Effector memory CD4-positive, alpha-beta T cell (primary cell): ENCODE results near the gene ANXA7.

Experiments
- DNase-seq, 3 donors: peaks; one replicate each; pipeline ENCODE4 v3.0.0-alpha.2; 2020
- H3K27ac ChIP-seq: 2 replicates; pipeline ENCODE4 v1.7.0; 2013; ENCODE audit warnings: mild to moderate bottlenecking, low read length, moderate library complexity; ENCODE audit not compliant: insufficient read depth, poor library complexity, severe bottlenecking
- H3K27me3 ChIP-seq: replicated peaks from 2 replicates; pipeline ENCODE4 v1.7.0; 2013; ENCODE audit warnings: mild to moderate bottlenecking, low read length; ENCODE audit not compliant: insufficient read depth, control insufficient read depth, poor library complexity, severe bottlenecking
- H3K36me3 ChIP-seq: 2 replicates; pipeline ENCODE4 v1.7.0; 2013; ENCODE audit warnings: mild to moderate bottlenecking, low read length, moderate library complexity; ENCODE audit not compliant: control insufficient read depth, insufficient read depth
- H3K4me1 ChIP-seq: 2 replicates; pipeline ENCODE4 v1.7.0; 2013; ENCODE audit warnings: low read length, mild to moderate bottlenecking; ENCODE audit not compliant: control insufficient read depth, insufficient read depth, poor library complexity, severe bottlenecking
- H3K4me3 ChIP-seq: 2 replicates; pipeline ENCODE4 v1.7.0; 2013; ENCODE audit warnings: low read length, low read depth, mild to moderate bottlenecking; ENCODE audit not compliant: insufficient read depth, poor library complexity, severe bottlenecking
- H3K9me3 ChIP-seq: 2 replicates; pipeline ENCODE4 v1.7.0; 2013; ENCODE audit warnings: mild to moderate bottlenecking, low read length, moderate library complexity; ENCODE audit not compliant: control insufficient read depth

ANXA7 gene

GRCh38 chr10:73439055-73439454 is 25.2 kb upstream of the ANXA7 start:
- Histone ChIP-seq H3K9me3 (no peaks in the 10 kb centered on the region), H3K36me3 (peaks cover 27% of the 10 kb centered on the region), H3K27ac (no peak overlapping the region), H3K27me3 (no peaks in the 10 kb centered on the region), H3K4me3 (no peak overlapping the region), H3K4me1 (no peaks in the 10 kb centered on the region)
- DNase-seq, result no peak

GRCh38 chr10:73433538-73433867 is 19.6 kb upstream of the ANXA7 start, which contains the start of gene MSS51:
Gene MSS51 (minus strand): TSS chr10:73433561. CDS start chr10:73428284, 5,277 bp downstream.
- Histone ChIP-seq H3K36me3 (peaks cover 18% of the 10 kb centered on the region), H3K27me3 (no peaks in the 10 kb centered on the region), H3K27ac (no peak within 1 kb of the TSS), H3K4me1 (no peaks in the 10 kb centered on the region), H3K9me3 (no peaks in the 10 kb centered on the region), H3K4me3 (no peak within 1 kb of the TSS)
- DNase-seq, result no peak

GRCh38 chr10:73432646-73433537 is 19.0 kb upstream of the ANXA7 start:
- no peak for DNase-seq
- Histone ChIP-seq H3K27me3 (no peaks in the 10 kb centered on the region), H3K27ac (no peak overlapping the region), H3K4me3 (no peak overlapping the region), H3K4me1 (no peaks in the 10 kb centered on the region), H3K36me3 (peaks cover 12% of the 10 kb centered on the region), H3K9me3 (no peaks in the 10 kb centered on the region)

- no peaks in the 10 kb centered on the region for H3K27me3 ChIP-seq
- DNase-seq, result no peak
- H3K4me3 ChIP-seq, result no peak overlapping the region
- H3K36me3 ChIP-seq, result peaks cover 39% of the 10 kb centered on the region
- no peak overlapping the region for H3K27ac ChIP-seq
- H3K4me1 ChIP-seq, result no peaks in the 10 kb centered on the region
- no peaks in the 10 kb centered on the region for H3K9me3 ChIP-seq
Measured at GRCh38 chr10:73426318-73426717, 12.5 kb upstream of the ANXA7 start.

GRCh38 chr10:73424478-73424877 is 10.6 kb upstream of the ANXA7 start:
- Histone ChIP-seq H3K4me3 (no peak overlapping the region), H3K36me3 (peaks cover 39% of the 10 kb centered on the region), H3K9me3 (no peaks in the 10 kb centered on the region), H3K4me1 (no peaks in the 10 kb centered on the region), H3K27ac (no peak overlapping the region), H3K27me3 (no peaks in the 10 kb centered on the region)
- DNase-seq, result no peak

- Histone ChIP-seq H3K27ac (no peak overlapping the region), H3K36me3 (peaks cover 39% of the 10 kb centered on the region)
Measured at GRCh38 chr10:73423309-73423708, 9.5 kb upstream of the ANXA7 start.

GRCh38 chr10:73416571-73416970 is 2.7 kb upstream of the ANXA7 start:
- H3K27me3 ChIP-seq, result no peaks in the 10 kb centered on the region
- H3K4me1 ChIP-seq, result peaks cover 18% of the 10 kb centered on the region
- H3K36me3 ChIP-seq, result no peaks in the 10 kb centered on the region
- H3K27ac ChIP-seq, result no peak overlapping the region
- no peak overlapping the region for H3K4me3 ChIP-seq
- H3K9me3 ChIP-seq, result no peaks in the 10 kb centered on the region
- no peak for DNase-seq

More at GRCh38 chr10:73423309-73423708, 9.5 kb upstream of the ANXA7 start:
- Histone ChIP-seq H3K4me1 (no peaks in the 10 kb centered on the region), H3K27me3 (no peaks in the 10 kb centered on the region), H3K4me3 (no peak overlapping the region), H3K9me3 (no peaks in the 10 kb centered on the region)
- no peak for DNase-seq

GRCh38 chr10:73414230-73414945 is 530 bp upstream of the ANXA7 start:
- Histone ChIP-seq H3K27ac (peak overlapping the region; percentile 96), H3K4me3 (peak overlapping the region; percentile 99)
- no peak for DNase-seq

GRCh38 chr10:73413108-73413527 is 740 bp downstream of the ANXA7 start:
- Histone ChIP-seq H3K9me3 (no peaks in the 10 kb centered on the region), H3K27me3 (no peaks in the 10 kb centered on the region), H3K4me1 (peaks cover 18% of the 10 kb centered on the region), H3K27ac (peak overlapping the region; percentile 96), H3K4me3 (peak overlapping the region; percentile 99), H3K36me3 (no peaks in the 10 kb centered on the region)
- DNase-seq, result no peak

More at GRCh38 chr10:73414230-73414945, 530 bp upstream of the ANXA7 start:
- H3K27me3 ChIP-seq, result no peaks in the 10 kb centered on the region
- H3K36me3 ChIP-seq, result no peaks in the 10 kb centered on the region
- H3K9me3 ChIP-seq, result no peaks in the 10 kb centered on the region
- peaks cover 18% of the 10 kb centered on the region for H3K4me1 ChIP-seq

GRCh38 chr10:73410897-73411296 is 3.0 kb downstream of the ANXA7 start:
- no peak overlapping the region for H3K27ac ChIP-seq
- H3K36me3 ChIP-seq, result peaks cover 6% of the 10 kb centered on the region
- no peak overlapping the region for H3K4me3 ChIP-seq
- DNase-seq, result no peak
- H3K9me3 ChIP-seq, result no peaks in the 10 kb centered on the region
- H3K4me1 ChIP-seq, result peaks cover 18% of the 10 kb centered on the region
- no peaks in the 10 kb centered on the region for H3K27me3 ChIP-seq
